GM18526 (cell line): ENCODE data around the gene ALDH3B2.

ENCODE experiments used
- POLR2A ChIP-seq: IDR thresholded peaks from 3 replicates; pipeline ENCODE4 v1.6.1; 2011; ENCODE audit not compliant: insufficient read length; ENCODE audit errors: extremely low read depth

Gene ALDH3B2

GRCh38 chr11:67675058-67675747 is 780 bp upstream of the ALDH3B2 start:
- TF ChIP-seq POLR2A = no peak

DNA sequence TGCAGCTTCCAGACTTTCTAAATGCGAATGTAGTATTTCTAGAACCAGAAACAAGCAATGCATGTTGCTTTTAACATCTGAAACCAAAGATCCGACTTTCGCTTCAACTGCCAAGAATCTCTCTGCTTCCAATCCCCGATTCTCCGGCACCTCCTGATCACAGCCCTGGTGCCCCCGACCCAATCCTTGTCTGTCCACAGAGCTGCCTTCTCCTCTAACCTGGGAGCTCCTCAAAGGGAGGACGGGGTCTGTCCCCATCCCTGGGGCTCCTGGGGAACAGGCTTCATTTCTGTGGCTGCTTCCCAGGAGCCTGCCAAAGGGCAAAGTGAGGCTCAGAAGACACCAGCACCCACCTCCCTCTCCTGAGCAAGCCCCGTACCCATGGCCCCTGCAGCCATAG is 521 bp downstream of the ALDH3B2 start:
- no peak for TF ChIP-seq POLR2A

GRCh38 chr11:67673358-67673757 is 1.1 kb downstream of the ALDH3B2 start:
- no peak for TF ChIP-seq POLR2A

- no peak for TF ChIP-seq POLR2A
These were observed 3.3 kb downstream of the ALDH3B2 start for GRCh38 chr11:67671211-67671520.

DNA sequence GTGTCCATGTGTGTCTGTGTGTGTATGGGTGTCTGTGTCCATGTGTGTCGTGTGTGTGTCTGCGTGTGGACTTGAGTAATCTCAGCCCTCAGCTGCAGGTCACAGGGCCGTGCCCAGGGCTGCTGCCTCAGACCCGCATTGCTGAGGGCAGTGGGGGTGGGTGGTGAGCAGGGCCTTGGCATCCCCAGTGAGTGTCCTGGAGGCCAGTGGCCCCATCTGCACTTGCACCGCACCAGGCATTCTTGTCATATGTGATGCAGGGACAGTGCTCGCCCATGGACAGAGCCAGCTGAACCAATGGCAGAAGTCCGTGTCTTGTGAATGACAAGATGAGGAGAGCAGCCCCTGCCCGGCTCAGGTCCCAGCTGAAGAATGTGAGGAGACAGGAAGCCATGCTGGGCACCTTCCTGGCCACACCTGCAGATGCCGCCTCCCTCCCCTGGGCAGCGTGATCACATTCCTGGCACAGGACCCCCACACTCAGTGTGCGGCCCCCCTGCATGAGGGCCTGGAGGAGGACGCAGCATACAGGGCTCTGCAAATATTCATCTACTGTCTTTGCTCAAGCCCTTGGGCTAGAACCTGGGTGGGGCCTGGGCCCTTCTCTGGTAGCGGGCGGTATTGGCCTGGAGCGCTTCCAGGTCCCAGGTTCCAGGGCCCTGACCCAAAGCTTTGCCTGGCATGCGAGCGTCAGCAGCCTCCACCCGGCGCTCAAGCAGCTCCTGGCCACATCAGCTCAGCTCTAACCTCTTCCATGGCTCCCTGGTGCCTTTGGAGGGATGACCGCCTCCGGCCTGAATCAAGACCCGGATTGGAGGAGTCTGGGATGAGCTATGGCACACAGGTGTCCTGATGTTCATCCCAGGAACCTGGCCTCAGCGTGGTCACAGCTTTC is 3.9 kb downstream of the ALDH3B2 start:
- no peak for TF ChIP-seq POLR2A

DNA sequence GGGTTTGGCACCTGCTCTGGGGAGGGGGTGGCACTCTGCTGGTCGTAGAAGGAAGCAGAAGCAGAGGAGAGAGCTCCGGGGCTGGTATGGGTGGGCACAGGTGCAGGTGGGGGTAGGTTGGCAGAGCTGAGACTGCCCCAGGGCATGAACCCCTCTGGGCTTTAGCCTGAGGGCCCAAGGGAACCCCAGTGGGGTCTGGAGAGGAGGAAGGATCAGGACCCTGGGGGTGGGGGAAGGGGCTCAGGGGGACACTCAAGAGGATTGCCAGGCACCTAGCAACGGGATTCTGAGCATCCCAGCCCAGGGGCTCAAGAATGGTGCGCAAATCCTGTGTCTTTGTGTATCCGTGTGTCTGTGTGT is 6.3 kb downstream of the ALDH3B2 start:
- no peak for TF ChIP-seq POLR2A

GRCh38 chr11:67667490-67668191 is 6.8 kb downstream of the ALDH3B2 start:
- TF ChIP-seq POLR2A = no peak

DNA sequence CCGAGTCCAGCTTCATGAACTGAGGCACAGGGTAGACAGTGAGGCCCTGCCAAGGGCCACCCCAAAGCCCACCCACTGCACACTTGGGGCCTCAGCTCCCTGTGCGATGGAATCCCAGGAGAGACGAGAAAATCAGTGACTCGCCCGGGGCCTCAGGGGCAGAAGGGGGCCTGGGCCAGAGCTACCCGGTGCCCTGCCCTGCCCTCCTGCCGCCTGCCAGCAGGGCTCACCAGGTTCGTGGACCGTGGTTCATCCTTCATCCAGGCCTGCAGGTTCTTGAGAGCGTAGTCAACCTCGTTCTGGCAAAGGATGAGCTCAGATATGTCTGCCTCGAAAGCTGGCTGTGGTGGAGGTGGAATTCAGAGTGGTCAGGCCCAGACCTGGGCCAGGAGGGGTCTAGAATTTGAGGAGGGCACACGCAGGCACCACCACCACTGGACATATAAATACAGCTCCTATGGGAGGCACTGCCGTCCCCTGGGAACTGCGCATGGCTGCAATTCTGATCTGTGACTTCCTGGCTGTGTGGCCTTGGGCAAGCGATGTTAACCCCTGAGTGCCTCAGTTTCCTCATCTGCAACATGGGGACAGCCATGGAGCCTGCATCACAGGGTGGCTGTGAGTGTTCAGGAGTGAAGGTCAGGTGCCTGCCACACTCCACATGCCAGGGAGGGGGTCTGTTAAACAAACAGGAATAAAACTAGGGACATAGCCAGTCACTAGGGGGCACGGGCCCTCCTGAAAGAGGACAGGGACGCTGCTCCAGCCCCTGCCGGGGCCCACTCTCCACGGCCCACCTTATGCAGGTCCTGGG is 7.5 kb downstream of the ALDH3B2 start:
- no peak for TF ChIP-seq POLR2A

DNA sequence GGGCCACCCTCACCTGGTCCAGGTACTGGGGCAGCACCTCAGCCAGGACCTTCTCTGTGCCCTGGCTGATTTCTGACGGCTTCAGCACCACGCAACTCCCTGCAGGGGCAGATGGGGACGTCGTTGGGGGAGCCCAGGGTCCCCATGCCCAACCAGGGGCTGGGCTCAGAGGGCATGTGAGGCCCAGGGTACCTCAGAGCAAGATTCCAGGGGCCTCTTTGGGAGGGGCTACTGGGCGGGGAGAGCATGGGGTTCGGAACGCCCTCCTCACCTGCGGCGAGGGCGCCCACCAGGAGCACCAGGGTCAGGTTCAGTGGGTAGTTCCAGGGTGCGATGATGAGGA is 8.1 kb downstream of the ALDH3B2 start:
- no peak for TF ChIP-seq POLR2A

- no peak for TF ChIP-seq POLR2A
These were observed 8.7 kb downstream of the ALDH3B2 start for GRCh38 chr11:67665541-67666302.

GRCh38 chr11:67664696-67665540 is 9.5 kb downstream of the ALDH3B2 start:
- no peak for TF ChIP-seq POLR2A

GRCh38 chr11:67664213-67664585 is 10.2 kb downstream of the ALDH3B2 start:
- no peak for TF ChIP-seq POLR2A

DNA sequence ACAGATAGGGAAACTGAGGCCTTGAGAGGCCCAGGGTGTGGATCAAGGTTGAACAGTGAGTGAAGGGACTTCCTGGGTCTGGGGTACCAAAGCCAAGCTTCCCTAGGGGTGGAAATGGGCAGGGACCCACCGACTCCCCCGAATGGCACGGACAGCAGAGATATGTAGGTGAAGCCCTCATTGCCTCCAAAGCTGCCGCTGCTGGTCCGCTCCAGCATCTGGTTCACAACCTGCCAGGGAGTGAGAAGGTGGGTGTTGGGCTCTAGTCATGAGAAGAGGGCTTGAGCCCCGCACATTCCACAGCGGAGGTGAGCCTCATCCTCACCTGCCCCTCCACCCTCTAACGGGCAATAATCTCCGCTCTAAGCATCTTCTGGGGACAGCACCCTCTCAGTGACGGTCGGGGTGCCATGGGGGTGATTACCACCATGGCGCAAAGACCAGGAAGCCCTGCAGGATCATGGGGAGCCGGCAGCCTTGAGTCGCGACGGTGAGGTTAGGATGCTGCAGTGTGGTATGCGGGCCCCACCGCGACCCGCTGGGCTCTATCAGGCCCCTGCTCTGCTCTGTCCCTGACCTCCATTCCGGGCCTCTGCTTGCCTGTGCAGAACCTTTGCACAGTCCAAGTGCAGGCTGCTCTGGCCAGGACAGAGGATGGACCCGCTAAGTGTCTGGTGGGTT is 10.8 kb downstream of the ALDH3B2 start:
- TF ChIP-seq POLR2A = no peak
